ENCODE measurements around the gene COL4A2.

COL4A2 gene

DNA sequence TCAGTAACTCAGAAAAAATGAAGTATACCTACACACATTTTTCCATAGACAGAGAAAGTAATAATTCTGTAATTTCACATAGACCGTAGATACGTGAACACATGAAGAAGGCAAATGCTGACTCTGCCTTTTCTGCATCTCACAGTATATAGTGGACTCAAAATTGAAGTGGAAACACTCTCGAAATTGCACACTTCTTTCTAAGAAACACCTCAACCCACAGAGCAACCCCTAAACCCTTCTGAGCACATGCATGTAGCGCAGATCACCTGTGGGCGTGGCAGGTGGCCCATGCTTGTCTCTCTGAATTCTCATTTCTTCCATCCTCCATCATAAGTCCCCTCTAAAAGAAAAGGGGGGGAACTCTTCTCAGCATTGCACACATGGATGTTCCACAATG is 34.9 kb upstream of the COL4A2 start:
- DNase-seq (ENCODE audit: low read depth in 2 of 3, low spot score in 1 of 3), result no peak

DNA sequence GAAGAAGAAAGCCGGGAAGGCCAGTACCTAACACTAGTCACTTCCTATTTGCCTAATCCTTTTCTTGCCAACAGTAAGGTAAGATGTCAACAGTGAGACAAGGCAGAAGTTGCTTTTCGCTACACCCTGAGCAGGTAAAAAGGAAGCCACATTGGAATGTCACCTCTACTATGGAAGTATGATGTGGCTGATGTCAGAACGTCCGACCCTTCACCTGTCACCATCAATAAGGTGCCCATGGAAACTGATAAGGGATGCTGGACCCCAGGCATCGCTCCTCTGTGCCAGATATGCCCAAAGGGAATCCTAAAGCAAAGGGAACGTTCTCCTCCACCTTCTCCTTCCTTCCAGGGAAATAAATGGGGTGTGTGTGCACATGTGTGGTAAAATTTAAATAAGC is 34.4 kb upstream of the COL4A2 start:
- no peak for DNase-seq (ENCODE audit: low read depth in 2 of 3, low spot score in 1 of 3)

DNA sequence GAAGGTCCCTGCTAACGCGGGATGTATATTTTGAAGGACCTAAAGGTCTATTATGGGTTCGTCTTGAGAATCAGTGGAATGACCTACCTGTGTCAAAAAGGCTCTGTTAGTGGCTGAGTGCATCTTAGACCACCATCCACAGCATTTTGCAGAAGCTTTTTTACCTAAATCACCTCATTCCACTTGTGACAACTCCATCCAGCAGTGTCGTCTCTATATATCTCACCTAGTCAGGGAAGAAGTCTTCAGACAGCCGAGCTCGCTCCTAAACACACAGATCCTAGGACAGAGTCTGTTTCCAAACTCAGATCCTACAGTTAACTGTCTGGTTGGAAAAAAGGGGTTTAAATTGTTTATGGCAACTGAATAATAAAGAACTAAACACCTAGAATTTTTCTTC is 33.8 kb upstream of the COL4A2 start:
- DNase-seq (ENCODE audit: low read depth in 2 of 3, low spot score in 1 of 3), result no peak

DNA sequence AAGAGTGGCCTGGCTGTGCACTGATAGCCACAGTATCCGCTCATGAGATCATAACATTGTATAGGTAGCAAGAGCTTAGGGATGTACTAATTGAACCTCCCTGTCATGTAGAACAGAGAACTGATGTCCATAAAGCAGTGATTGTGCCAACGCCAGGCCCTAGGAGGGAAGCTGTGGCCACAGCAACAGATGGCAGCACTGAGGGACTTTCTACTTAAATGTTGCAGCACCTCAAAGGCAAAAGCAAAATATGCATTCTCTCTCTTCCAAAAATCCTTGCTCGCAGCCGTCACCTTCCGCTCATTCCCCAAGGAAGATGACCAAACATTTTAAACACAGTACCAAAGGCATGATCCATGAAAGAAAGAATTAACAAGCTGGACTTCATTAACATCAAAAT is 32.4 kb upstream of the COL4A2 start:
- no peak for DNase-seq (ENCODE audit: low read depth in 2 of 3, low spot score in 1 of 3)

DNA sequence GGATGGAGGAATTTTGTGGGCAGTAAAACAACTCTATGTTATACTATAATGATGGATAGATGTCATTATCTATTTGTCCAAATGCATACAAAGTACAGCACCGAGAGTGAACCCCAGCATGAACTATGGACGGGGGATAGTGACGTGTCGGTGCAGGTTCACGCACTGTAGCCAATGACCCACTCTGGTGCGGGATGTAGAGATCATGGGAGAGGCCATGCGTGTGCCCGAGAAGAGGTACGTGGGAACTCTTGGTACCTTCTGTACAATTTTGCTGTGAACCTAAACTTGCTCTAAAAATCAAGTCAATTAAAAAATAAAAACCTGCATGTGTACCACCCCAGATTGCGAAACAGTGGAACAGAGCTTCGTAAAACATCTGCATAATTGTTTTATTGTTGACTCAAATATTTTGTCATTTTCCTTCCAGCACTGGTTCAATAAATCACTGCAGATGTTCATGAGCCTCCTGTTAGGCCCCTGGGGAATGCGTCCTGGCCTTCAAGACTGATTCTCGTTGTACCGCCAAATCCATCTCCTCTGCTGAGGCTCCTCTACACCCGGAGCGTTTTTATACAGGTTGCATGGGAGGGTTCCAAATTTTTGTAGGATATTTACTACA is 31.0 kb upstream of the COL4A2 start:
- no peak for DNase-seq (ENCODE audit: low read depth in 2 of 3, low spot score in 1 of 3)

DNA sequence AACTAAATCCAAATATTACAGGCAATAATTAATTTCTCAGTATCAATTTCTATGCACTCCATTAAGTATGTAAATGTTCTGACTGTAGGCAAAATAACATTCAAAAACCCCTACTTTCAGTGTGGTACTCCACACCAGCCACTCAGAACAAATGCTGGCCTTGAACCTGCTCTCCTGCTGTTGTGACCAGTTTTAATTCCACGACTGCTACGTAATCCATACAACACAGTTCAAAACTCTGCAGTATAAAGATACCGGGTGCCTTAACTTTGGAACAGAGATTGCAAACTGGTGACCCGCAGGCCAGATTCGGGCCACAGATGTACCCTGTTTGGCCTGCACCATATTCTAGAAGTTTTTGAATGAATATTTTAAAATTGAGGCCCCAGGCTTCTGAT is 30.5 kb upstream of the COL4A2 start:
- DNase-seq (ENCODE audit: low read depth in 2 of 3, low spot score in 1 of 3), result no peak

DNA sequence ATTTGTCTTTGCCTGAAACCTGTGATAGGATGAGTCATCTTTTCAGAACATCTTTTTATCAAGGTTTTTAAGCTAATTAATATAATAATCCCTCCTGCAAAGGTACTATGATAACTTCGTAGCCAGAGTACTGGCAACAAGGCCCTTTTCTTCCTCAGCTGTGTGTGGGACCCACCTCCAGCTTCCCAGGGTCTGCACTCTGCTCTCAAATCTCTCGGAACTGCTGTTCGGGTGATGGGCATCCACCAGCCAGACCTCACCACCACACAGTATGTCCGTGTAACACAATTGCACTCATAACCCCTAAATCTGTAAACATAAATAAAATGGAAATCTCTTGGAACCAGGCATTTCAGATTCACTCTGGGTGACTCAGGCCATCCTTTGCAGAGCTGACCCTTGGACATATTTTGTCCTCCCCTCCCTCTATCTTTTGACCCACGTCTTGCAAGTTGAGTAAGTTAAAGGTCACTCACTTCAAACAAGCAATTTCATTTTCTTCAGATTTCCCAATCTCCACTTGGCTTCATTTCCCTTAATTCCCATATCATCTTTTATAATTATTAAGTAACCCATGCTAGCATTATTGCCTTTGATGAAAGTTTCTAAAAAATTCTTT is 29.6 kb upstream of the COL4A2 start:
- DNase-seq (ENCODE audit: low read depth in 2 of 3, low spot score in 1 of 3), result no peak

DNA sequence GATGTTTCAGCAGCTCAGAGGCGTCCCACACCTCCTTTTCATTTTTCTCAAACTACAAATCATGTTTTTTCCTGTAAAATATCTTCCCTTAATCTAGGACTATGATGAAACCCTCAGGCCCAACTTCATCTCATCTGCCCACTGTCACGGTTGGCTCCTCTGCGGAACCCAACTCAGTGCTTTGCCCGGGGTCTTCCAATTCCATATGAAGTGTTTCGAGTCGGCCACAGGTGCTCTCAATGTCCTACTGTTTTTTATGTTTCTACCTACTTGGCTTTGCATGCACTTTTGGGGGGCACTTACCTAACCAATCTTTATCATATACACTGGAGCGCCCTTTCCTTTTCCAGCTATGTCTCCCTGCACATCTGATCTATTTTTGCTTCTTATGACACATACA is 28.2 kb upstream of the COL4A2 start:
- DNase-seq (ENCODE audit: low read depth in 2 of 3, low spot score in 1 of 3), result no peak

DNA sequence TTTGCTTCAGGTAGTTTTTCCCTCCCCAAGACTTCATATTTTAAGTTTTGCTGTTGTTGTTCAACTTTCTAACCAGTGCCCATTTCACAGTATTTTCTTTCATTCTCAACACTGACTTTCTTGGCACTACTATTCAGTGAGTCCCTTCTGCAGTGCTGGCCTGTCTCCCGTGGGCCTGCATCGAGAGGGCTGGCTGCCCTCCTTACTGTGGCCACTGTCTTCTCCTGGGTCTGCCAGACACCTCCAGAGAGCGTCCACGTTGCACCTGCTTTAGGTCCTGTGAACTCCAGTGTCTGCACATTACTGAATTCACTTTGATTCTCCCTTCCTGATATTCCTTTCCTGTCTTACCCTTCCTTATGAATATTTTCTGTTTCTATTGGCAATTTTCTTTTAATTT is 27.4 kb upstream of the COL4A2 start:
- no peak for DNase-seq (ENCODE audit: low read depth in 2 of 3, low spot score in 1 of 3)

DNA sequence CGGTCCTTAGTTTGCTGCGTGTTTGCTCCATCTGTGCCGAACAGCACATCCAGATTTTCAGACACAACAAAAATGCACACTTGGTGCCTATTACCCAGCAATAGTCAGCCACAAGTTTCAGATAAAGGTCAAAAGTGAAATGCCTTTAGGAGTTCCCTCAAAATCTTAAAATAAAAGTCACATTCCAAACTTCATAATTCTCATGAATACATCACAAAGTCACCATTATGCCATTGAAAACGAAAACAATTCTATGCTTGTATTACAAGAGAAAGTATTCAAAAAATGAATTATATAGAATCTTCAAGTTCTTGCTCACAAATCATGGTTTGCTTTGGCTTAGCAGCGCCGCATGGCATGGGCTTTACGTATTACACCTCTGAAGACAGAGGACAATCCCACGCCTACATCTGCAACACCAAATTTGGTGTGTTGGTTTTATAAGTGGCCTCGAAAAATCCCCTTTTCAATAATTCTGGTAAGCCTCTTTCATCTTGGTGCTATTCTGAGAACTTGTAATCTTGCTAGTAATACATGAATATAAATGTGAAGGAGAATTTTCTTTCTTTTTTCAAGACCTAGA is 26.8 kb upstream of the COL4A2 start:
- DNase-seq (ENCODE audit: low read depth in 2 of 3, low spot score in 1 of 3), result no peak

DNA sequence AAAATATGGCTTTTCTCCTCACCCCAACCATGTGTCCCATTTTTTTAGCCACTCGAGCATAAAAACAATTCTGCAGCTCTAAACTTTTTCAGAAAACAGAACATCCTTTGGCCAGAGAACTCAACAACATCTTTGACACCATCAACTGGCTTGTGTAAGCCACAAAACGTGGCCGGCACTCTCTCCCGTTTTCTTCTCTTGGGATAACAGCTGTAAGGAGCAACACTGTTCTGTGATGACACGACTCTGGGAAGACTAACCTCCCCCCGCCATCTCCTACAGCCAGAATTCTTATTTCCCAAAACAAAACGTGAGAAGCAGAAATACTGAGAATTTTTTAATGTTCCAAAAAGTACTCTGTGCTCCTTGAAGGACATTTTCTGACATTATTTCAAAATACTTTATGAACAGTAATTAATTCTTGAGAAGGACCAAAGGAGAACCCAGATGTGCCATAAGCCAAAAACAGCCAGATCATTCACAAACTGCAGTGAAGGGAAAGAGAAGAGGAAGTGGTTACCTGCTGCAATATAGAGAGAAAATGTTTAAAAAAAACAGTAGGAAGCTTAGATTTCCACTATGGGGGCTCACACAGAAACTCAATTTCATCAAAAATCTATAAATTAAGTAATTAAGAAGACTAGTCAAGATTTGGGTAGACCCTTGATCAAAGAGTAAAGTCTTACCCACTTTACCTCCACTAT is 25.9 kb upstream of the COL4A2 start:
- DNase-seq (ENCODE audit: low read depth in 2 of 3, low spot score in 1 of 3), result no peak

DNA sequence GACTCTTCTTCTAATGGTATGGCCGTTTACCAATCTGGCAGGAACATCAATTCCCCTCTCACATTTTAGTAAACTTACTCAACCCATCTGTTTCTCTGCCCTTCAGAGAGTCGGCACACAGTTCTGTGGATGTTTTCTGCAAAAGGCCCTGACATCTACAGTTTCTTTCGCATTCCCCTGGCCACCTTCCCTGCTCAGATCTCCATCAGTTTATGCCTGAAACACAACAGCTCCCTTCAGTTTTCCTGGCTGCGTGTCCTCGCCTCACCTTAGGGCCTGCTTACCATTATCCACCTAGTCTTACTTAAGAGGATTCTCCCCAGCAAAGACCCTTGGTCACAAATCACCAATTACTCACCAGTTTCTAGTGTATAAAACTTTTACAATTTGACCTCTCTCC is 25.3 kb upstream of the COL4A2 start:
- no peak for DNase-seq (ENCODE audit: low read depth in 2 of 3, low spot score in 1 of 3)

DNA sequence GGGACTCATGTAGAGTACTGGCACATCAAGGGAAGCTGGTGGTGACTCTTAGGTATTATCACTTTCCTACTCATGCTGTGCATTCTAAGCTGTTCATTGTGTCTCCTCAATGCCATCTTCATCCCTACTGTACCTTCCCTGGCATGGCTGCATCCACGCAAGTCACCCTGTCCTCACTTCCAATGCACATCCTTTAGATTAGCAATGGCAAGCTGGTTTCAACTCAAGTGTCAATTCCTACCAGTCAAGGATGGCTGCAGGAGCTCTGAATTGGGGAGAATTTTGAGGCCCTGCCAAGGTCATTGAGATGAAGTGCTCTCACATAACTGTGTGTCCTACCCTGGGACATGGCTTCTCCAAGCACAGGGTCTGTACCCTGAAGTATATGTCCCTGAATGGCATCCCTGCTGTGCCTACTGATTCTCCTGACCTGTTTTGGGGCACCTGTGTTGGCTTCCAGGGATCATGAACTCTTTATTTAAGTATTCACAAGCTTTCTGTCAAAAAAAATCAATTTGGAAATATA is 24.7 kb upstream of the COL4A2 start:
- no peak for DNase-seq (ENCODE audit: low read depth in 2 of 3, low spot score in 1 of 3)

DNA sequence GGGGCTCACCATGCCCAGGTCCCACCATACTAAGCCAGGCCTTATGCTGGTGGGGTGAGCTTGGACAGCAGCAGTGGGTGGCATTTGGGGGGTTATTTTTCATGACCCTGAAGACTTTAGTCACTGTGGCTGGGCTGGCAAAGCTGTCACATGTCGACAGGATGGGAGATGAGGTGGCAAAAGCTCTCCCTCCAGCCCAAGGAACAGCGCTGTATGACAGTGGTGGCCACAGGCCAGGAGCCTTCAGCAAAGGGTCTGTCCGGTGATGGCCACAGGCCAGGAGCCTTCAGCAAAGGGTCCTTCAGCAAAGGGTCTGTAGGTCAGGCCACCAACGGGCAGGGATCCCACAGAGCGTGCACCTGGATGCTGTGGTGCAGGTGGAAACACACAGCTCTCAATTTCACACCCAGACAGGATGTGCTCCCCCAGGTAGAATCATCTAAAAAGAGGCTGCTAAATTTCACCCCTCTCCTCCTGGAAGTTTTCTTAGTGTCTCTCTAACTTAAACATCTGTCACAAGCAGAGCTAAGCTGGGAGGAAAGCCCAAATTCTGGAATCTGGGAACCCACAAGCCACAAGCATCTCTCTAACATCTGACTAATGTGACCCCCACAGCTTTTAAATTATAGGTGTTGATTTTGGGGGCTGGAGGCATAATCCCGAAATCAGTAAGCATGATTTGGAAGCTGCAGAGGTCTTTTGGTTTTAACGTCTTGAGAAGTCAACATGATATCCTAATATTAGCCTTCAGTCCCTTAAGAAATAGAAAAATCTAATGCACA is 23.2 kb upstream of the COL4A2 start:
- DNase-seq (ENCODE audit: low read depth in 2 of 3, low spot score in 1 of 3), result no peak

DNA sequence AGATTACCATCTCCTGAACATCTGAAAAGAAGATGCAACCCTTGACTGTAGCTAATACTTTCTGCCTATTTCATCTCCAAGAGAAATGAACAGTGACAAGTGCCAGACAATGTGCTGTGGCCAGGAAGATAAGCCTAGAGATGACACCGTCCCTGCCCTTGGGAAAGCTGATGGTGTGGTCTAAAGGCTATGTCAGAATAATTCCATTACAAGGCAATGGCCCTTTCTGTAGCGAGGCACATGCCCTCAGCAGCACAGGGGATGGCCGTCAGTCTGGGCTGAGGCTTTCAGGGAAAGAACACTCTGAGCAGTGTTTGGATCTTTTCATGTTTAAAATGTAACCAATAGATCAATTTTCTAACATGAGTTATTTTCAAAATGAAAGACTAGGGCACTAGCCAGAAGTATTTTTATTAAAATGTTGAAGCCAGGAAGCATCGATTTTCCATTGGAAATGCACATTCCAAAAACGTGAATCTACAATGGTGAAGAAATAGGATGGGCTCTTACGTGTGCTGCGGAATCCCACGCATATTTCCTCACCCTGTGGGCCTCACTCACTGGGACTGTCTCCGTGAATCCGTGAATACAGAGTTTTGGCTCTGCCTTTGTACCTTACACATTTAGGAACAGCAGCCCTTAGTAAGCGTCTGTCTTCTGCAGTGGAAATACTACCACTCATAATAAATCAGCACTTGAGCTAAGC is 22.2 kb upstream of the COL4A2 start:
- DNase-seq (ENCODE audit: low read depth in 2 of 3, low spot score in 1 of 3), result no peak

DNA sequence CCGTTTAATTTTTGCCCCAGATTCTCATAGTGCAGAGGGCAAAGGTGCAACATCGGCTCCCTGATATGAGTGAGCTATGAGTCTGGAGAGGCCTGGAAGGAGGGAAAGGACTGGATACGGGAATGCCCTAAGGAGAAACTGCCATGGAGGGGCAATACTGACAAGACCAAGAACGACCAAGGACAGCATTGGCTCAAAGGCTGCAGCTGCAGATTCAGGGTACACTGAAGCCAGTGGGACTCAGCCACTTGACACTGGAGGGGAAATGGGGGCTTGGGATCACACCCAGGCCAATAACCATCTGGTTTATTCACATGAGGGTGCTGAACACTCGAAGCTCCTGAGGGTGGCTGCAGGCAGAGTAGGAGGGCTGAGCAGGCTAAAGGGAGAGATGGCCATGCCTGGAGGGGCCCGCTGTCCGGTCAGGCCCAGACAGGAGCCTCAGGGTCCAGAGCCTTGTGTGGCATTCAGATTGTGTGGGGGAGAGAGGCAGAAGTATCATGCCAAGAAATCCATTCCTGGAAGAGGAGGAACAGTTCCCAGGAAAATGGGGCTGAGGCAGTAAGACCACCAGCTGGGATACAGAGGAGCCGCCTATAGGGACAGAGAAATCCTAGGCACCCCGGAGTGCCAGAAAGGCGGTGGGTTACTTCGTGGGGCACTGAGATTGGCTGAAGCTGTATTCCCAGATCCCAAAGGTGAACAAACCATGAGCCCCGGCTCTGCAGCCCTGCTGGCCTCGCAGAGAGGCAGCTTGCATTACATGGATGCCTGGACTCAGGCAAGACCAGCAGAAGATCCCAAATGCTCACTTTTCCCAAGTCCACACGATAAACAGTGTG is 20.9 kb upstream of the COL4A2 start:
- no peak for DNase-seq (ENCODE audit: low read depth in 2 of 3, low spot score in 1 of 3)

DNA sequence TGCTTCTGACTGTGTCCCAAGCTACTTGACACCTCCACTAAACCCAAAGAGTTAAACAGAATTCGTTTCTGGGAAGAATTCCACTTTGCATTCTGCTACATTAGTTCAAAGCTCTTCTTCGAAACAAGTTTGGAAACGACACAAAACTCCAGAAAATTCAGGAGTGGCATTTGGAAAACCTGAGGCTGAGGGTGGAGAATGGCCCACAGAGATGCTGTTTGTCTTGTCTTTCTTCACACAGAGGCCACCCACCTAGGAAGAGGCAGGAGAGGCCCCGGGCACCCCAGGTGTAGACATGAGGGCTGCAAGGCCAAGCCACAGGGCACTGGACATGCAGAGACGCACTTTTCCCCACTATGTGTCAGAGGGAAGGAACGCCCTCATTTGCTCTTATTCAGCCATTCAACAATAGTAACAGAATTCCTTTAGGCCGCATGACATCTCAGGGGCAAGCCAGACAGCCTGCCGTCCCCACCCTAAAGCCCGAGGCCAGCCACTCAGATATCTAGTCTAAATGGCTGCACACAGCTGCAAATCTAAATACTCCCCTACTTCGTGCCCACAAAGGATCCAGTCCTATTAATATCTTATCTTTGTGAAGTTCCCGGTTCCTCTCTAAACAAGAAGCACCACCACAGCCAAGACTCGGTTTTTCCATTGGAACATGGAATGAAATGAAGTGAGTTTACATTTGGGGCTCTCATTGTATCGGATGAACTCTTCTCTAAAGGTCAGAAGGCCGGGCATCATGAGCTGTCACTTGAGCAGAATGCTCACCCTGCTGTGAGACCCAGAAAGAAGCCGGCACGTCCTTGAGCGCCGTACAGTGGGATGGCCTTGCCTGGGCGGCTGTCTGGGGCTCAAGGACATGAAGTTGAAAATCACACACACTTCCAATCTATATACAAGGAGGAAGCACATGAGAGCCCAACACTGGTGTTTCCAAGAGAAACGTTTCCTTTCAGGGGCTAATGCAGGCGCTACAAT is 20.0 kb upstream of the COL4A2 start:
- DNase-seq (ENCODE audit: low read depth in 2 of 3, low spot score in 1 of 3), result no peak

DNA sequence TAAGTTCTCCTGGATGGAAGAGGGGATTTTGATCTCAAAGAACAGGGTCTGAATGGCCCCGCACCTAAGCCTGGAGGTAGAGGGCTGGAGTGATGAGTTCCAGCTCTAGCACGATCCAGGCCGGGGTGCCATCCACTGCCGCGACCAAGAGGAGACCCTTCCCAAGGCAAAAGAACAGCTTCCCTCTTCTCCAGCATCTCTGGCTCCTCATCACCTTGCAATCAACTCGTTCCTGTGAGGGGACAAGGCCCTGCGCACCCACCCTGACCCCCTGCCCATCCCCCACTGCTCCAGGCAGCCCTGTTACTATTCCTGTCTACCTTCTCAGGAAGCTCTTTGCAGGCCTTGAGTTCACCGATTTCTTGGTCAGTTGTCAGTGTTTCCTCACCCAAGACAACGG is 17.9 kb upstream of the COL4A2 start:
- no peak for DNase-seq (ENCODE audit: low read depth in 2 of 3, low spot score in 1 of 3)

DNA sequence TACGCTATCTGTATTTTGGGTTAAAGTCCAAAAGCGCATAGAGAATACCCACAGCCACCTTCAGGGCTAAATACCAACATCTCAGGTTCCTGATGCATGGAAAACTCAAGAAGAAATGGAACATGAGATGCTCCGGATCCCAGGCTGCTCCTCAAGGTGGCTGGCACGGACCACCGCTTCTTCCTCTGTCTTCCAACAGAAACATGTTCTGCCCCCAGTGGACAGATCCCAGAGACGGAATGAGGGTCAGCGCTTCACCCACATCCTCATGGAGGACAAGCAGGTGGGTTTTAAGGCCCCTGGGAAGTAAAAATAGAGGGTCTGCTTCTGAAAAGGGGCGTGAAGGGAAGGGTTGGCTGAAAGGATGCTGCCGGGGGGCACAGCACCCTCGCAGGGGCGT is 17.4 kb upstream of the COL4A2 start:
- DNase-seq (ENCODE audit: low read depth in 2 of 3, low spot score in 1 of 3), result no peak
